8988T (cell line): ENCODE data around the gene ACKR2.

Experiments used
- DNase-seq: peaks from one replicate; pipeline ENCODE4 v3.0.0; 2011

Gene ACKR2

DNA sequence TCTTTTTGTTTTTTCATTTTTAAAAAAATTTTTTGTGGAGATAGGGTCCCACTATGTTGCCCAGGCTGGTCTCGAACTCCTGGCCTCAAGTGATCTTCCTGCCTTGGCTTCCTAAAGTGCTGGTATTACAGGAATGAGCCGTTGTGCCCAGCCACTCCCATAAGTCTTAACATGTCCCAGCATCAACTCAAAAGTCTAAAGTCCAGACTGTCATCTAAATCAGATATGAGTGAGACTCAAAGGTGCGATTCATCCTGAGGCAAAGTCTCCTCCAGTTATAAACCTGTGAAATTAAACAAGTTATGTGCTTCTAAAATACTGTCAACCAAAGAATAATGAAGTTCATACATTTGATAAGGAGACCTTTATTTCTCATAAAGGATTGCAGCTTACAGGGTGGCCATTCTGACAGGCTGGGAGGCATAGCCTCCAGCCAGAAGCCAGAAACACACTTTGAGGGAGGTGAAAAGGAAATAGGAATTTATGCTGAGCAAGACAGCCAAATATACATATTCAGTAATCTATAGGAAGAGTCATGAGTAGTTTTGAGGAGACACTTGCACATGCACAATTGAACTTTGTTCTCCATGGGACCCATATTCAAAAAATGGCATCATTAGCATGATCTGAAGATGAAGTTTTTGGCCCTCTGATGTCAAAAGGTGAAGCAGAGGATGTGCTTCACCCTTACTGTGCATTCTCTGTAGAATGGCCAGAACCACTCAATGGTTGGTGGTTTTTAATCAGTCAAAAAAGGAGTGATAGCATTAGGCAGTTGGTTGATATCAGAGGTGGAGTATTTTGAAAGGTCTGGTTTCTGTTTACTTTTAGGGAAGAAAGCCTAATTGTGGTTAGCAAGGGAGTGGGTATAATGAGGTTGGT lies 85.7 kb downstream of the ACKR2 start:
- DNase-seq: no peak

DNA sequence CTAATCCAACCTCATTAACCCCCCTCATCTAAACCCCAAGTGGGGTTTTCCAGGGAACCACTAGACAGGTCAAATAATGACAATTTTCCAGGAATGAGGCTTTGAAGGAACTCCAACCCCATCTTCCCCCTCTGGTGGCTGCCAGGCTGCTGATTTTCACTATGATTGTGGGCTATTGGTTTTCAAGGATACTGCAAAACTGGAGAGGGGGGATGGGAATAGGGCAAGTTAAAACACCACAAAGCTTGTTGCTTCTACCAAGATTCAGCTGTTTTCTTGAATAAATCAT lies 86.3 kb downstream of the ACKR2 start:
- no peak for DNase-seq

DNA sequence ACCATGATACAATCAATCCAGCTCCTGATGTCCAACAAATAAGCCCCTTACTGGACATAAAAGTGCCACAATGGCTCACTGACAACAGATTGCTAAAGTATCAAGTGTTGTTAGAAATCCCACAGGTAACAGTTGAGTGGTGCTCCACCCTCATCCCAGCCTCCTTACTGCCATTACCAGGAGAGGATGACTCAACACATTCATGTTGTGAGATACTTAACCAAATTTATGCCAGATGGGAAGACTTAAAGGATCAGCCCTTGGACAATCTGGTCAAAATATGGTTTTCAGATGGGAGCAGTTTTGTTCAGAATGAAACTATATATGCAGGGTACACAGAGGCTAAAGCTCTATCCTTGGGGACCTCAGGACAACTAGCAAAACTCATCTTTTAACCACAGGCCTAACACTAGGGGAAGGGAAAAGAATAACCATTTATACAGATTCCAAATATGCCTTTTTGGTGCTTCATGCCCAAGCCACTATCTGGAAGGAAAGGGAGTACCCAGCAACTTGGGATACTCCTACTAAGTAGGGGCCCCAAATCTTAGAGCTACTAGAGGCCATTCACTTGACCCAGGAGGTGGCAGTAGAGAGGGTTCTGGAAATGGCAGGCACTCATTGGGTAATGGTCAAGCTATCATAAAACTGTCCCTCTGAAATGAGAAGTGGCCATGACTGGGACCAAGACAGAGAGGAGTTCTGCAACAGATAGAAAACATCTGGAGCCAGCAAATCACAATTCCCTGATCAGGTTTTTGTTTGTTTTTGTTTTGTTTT lies 89.8 kb downstream of the ACKR2 start:
- no peak for DNase-seq

DNA sequence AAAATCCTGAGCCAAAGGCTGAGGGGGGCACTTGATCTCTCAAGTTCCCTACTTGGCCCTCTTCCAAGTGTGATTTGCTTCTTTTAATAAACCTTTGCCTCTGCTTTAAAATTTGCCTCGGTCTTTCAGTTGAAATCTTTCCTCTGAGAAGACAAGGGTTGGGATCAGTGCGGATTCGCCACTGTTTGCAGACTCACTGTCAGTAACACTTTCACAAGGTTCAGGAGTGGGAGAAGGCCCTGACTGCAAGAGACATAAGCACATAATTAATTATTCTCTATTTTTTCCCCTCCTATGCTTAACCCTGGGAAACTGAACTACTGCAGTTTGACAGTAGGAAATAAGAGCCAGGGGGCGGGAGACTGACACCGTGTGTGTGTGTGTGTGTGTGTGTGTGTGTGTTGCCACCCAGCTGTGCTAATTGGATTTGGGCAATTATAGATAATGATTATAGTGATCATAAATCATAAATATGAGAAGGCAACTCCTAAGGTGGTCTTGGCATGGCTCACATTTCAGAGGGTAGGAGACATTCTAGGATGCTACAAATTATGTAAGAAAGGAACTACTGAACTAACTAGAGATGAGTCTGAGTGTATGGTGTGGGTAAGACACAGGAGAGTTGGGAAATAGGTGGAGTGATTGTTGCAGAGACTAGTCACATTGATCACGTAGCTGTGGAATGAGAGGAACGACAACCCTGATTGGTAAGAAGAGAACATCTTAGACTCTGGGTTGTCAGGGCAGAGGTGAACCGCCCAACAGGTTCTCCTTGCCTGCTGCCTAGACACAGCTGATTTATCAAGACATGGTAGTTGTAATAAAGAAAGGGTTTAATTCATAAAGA lies 91.2 kb downstream of the ACKR2 start:
- no peak for DNase-seq

GRCh38 chr3:42901073-42901415 lies 91.8 kb downstream of the ACKR2 start:
- DNase-seq: no peak

DNA sequence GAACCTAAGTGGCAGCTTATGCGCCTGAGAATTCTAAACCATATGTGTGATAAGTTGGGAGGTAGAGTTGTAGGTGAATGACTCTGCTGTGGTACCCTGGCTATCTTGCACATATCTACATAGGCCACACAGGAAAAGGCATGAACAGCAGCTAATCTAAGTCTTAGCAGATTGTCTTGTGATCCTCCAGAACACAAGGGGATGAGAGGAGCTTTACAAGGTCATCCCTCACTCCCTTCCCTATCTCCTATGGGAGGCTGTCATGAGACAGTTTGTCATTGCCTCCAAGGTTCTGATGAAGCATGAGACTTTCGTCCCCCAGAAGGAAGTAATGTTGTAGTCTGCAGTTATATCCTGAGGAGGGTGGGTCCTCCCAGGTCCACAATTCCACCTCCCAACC lies 93.0 kb downstream of the ACKR2 start:
- DNase-seq: no peak

DNA sequence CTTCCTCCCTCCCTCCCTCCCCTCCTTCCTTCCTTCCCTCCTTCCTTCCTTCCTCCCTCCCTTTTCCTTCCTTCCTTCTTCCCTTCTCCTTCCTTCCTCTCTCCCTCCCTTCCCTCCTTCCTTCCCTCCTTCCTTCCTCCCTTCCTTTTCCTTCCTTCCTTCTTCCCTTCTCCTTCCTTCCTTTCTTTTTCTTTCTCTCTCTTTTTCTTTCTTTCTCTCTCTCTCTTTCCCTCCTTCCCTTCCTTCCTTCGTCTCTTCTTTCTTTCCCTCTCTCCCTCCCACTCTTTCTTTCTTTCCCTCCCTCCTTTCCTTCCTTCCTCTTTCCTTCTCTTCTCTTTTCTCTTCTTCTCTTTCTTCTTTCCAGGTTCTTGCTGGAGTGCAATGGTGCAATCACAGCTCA lies 94.8 kb downstream of the ACKR2 start:
- no peak for DNase-seq

DNA sequence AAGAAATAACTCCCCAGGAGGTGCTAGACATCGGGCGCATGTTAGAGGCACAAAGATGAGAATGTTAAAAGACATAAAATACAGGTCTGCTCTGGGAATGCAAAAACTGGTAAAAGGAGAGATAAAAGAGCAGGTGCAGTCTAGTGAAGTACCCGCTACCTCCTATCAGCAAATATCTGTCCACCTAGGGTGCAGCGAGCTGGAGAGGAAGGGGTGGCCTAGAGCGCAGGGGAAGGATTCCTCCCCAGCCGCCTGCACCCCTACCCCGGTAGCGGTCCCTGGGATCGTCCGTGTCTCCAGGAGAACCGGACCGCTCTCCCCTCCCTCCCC lies 96.5 kb downstream of the ACKR2 start:
- no peak for DNase-seq

GRCh38 chr3:42906070-42906847 lies 97.0 kb downstream of the ACKR2 start, which contains the start of gene ZNF662:
TSS of gene ZNF662 (plus strand) at chr3:42906142. CDS start at chr3:42908115, 1,973 bp downstream.
- DNase-seq: no peak

DNA sequence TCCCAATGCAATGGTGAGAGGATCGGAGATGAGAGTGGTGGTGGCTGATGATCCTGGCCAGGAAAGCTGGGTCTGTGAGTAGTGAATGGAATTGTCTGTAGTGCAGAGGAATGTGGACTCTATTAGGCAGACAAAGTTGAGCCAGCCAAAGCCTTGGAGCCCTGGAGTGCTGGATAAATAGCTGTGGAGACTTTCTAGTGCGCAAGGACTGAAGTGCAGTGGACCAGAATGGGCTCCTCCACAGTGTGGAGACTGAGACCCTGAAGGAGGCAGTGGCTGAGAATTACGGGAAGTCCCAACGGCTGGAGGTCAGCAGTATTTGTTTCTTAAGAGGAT lies 97.6 kb downstream of the ACKR2 start:
- no peak for DNase-seq

GRCh38 chr3:42908675-42909074 lies 99.4 kb downstream of the ACKR2 start:
- DNase-seq: no peak

DNA sequence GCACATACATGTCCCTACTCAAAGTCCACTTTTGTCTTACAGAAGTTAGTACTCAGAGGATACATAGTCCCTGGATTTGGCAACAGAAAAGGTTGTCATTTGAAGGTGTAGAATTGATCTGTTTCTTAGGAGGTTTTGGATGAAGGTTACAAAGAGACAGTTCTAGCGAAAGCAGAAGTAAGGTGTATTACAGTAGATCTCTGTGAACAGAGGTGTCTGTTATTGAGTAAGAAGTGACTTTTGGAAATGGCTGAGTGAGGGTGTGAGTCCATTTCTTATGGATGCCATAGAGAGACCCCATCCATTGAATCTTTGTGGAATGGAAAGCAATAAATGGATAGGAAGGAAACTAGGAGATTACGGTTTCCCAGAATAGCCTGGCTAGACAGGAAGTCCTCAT lies 102.3 kb downstream of the ACKR2 start:
- DNase-seq: no peak

- no peak for DNase-seq
Observed at GRCh38 chr3:42914771-42915515, 105.7 kb downstream of the ACKR2 start.
